OCI-LY3 (cell line): ENCODE results near the gene KLF4.

Source experiments
- H2AFZ ChIP-seq: fragments of 200-600, 300-600 bp; shearing (Covaris generic); 2 replicates; pipeline ENCODE4 v1.6.0; 2014; ENCODE audit warnings: antibody characterized with exemption, low read depth, low read length
- H3K27ac ChIP-seq: fragments of 200-600, 300-600 bp; sonication (generic); 2 replicates; pipeline ENCODE4 v1.5.1; 2014; ENCODE audit warnings: mild to moderate bottlenecking, low read length, moderate library complexity, mixed read lengths
- H3K27me3 ChIP-seq: fragments of 200-600, 300-600 bp; sonication (generic); 2 replicates; pipeline ENCODE4 v1.6.1; 2014; ENCODE audit warnings: low read depth, low read length, mixed read lengths
- H3K36me3 ChIP-seq: fragments of 200-600, 300-600 bp; sonication (generic); replicated peaks from 2 replicates; pipeline ENCODE3; 2014; ENCODE audit warnings: low read depth, low read length, mixed read lengths
- H3K4me1 ChIP-seq: fragments of 300-600, 200-600 bp; sonication (generic); 2 replicates; pipeline ENCODE4 v1.6.1; 2014; ENCODE audit warnings: low read length, mixed read lengths
- H3K4me2 ChIP-seq: fragments of 200-600, 300-600 bp; sonication (generic); 2 replicates; pipeline ENCODE4 v1.6.1; 2014; ENCODE audit warnings: low read length, mixed read lengths
- H3K4me3 ChIP-seq: fragments of 300-600, 200-600 bp; sonication (generic); 2 replicates; pipeline ENCODE4 v1.5.1; 2014; ENCODE audit warnings: antibody characterized with exemption, mild to moderate bottlenecking, low read length, moderate library complexity
- H3K79me2 ChIP-seq: fragments of 300-600, 200-600 bp; shearing (Covaris generic); 2 replicates; pipeline ENCODE4 v1.6.1; 2014; ENCODE audit warnings: mild to moderate bottlenecking, low read length, mixed read lengths
- H3K9ac ChIP-seq: fragments of 300-600, 200-600 bp; shearing (Covaris generic); 2 replicates; pipeline ENCODE4 v1.6.0; 2014; ENCODE audit warnings: mild to moderate bottlenecking, low read length, moderate library complexity
- H3K9me3 ChIP-seq: fragments of 200-600, 300-600 bp; shearing (Covaris generic); 2 replicates; pipeline ENCODE4 v1.6.1; 2014; ENCODE audit warnings: low read length, mixed read lengths; ENCODE audit not compliant: insufficient read depth
- H4K20me1 ChIP-seq: fragments of 200-600, 300-600 bp; sonication (generic); 2 replicates; pipeline ENCODE4 v1.6.1; 2016; ENCODE audit warnings: low read length, mixed read lengths; ENCODE audit not compliant: insufficient read depth
- CTCF ChIP-seq: fragments of 200-600, 300-600 bp; sonication (generic); IDR thresholded peaks from 2 replicates; pipeline ENCODE4 v1.5.1; 2014; ENCODE audit warnings: antibody characterized with exemption, low read length, low read depth
- EZH2phosphoT487 ChIP-seq: fragments of 200-600 bp; shearing (Covaris generic); IDR thresholded peaks from 2 replicates; pipeline ENCODE4 v1.6.1; 2018; ENCODE audit warnings: antibody characterized with exemption, mixed run types, low read depth

Gene KLF4

GRCh38 chr9:107481035-107481434 is 8.5 kb downstream of the KLF4 start:
- H3K36me3 ChIP-seq, result no peaks in the 10 kb centered on the region
- H4K20me1 ChIP-seq, result no peaks in the 10 kb centered on the region
- no peak overlapping the region for H3K4me3 ChIP-seq
- H3K4me1 ChIP-seq, result no peaks in the 10 kb centered on the region
- no peak overlapping the region for H3K9ac ChIP-seq
- no peaks in the 10 kb centered on the region for H3K9me3 ChIP-seq
- H3K4me2 ChIP-seq, result no peak overlapping the region
- H2AFZ ChIP-seq, result no peak overlapping the region
- no peaks in the 10 kb centered on the region for H3K27me3 ChIP-seq
- TF ChIP-seq EZH2phosphoT487 (no peak), CTCF (no peak)
- no peak overlapping the region for H3K27ac ChIP-seq
- no peaks in the 10 kb centered on the region for H3K79me2 ChIP-seq

- H3K79me2 ChIP-seq, result no peaks in the 10 kb centered on the region
- H3K4me2 ChIP-seq, result no peak overlapping the region
- H3K9me3 ChIP-seq, result no peaks in the 10 kb centered on the region
- H3K4me1 ChIP-seq, result no peaks in the 10 kb centered on the region
- H3K27me3 ChIP-seq, result no peaks in the 10 kb centered on the region
- H3K4me3 ChIP-seq, result no peak overlapping the region
- no peaks in the 10 kb centered on the region for H4K20me1 ChIP-seq
- H3K27ac ChIP-seq, result no peak overlapping the region
- no peak overlapping the region for H3K9ac ChIP-seq
- no peaks in the 10 kb centered on the region for H3K36me3 ChIP-seq
- no peak overlapping the region for H2AFZ ChIP-seq
- TF ChIP-seq CTCF, result no peak
- TF ChIP-seq EZH2phosphoT487, result no peak
These were observed 9.2 kb downstream of the KLF4 start for GRCh38 chr9:107480386-107480789.

GRCh38 chr9:107478805-107479204 is 10.8 kb downstream of the KLF4 start:
- no peaks in the 10 kb centered on the region for H3K36me3 ChIP-seq
- H3K4me2 ChIP-seq, result no peak overlapping the region

GRCh38 chr9:107474124-107474523 is 15.4 kb downstream of the KLF4 start:
- no peaks in the 10 kb centered on the region for H3K9me3 ChIP-seq
- TF ChIP-seq EZH2phosphoT487 (no peak), CTCF (no peak)
- no peak overlapping the region for H3K27ac ChIP-seq
- H3K9ac ChIP-seq, result no peak overlapping the region
- H3K27me3 ChIP-seq, result no peaks in the 10 kb centered on the region
- H2AFZ ChIP-seq, result no peak overlapping the region
- no peak overlapping the region for H3K4me3 ChIP-seq
- H3K4me2 ChIP-seq, result no peak overlapping the region
- no peaks in the 10 kb centered on the region for H3K4me1 ChIP-seq
- no peaks in the 10 kb centered on the region for H3K79me2 ChIP-seq
- no peaks in the 10 kb centered on the region for H3K36me3 ChIP-seq
- H4K20me1 ChIP-seq, result no peaks in the 10 kb centered on the region

More at GRCh38 chr9:107478805-107479204, 10.8 kb downstream of the KLF4 start:
- no peak overlapping the region for H3K27ac ChIP-seq
- H3K9ac ChIP-seq, result no peak overlapping the region
- H3K4me1 ChIP-seq, result no peaks in the 10 kb centered on the region
- H3K9me3 ChIP-seq, result no peaks in the 10 kb centered on the region
- no peaks in the 10 kb centered on the region for H3K27me3 ChIP-seq
- H3K4me3 ChIP-seq, result no peak overlapping the region
- no peak overlapping the region for H2AFZ ChIP-seq
- no peaks in the 10 kb centered on the region for H3K79me2 ChIP-seq
- TF ChIP-seq CTCF (no peak), EZH2phosphoT487 (no peak)
- no peaks in the 10 kb centered on the region for H4K20me1 ChIP-seq
